ENCODE results near the gene BLID.

Gene BLID, protein sequence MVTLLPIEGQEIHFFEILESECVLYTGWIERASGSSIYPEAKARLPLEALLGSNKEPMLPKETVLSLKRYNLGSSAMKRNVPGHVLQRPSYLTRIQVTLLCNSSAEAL

GRCh38 chr11:122115524-122116379 is at the start of gene BLID:
BLID (minus strand) TSS chr11:122116215; CDS start chr11:122115922, 293 bp downstream.
- peak; percentile 81 for TF ChIP-seq CTCF (conservative IDR thresholded peaks at IDR 0.05; ENCODE audit: low read depth, low read length)

GRCh38 chr11:122163053-122163819 is 47.2 kb upstream of the BLID start:
- DNase-seq (ENCODE audit: low read depth): peak; percentile 81
- no peak overlapping the region for H3K4me3 ChIP-seq (ENCODE audit: low read depth, low read length)
- TF ChIP-seq CTCF (conservative IDR thresholded peaks at IDR 0.05; ENCODE audit: low read depth, low read length): no peak

More at GRCh38 chr11:122115524-122116379, at the start of gene BLID:
- DNase-seq (ENCODE audit: low read depth): peak; percentile 77
- no peak within 1 kb of the TSS for H3K4me3 ChIP-seq (ENCODE audit: low read depth, low read length)

DNA sequence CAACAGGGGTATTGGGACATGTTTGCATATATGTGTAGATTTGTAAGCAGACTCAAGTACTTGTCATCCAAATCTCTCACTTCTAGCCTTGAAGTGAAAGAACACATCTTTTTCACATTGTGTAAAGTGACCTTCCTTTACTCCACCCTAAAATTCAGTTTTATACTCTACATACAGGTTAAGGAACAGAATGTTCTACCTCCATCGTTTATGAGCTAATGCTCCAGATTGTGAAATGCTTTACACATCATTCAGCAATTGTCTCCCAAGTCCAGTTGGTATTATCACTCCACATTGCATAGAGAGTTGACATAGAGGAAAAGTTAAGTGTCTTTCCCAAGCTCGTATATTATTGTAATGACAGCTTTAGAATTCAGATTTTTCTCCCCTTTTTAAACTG is 46.1 kb upstream of the BLID start:
- TF ChIP-seq CTCF (conservative IDR thresholded peaks at IDR 0.05; ENCODE audit: low read depth, low read length): no peak
- no peak overlapping the region for H3K4me3 ChIP-seq (ENCODE audit: low read depth, low read length)
- DNase-seq (ENCODE audit: low read depth): peak; percentile 93

DNA sequence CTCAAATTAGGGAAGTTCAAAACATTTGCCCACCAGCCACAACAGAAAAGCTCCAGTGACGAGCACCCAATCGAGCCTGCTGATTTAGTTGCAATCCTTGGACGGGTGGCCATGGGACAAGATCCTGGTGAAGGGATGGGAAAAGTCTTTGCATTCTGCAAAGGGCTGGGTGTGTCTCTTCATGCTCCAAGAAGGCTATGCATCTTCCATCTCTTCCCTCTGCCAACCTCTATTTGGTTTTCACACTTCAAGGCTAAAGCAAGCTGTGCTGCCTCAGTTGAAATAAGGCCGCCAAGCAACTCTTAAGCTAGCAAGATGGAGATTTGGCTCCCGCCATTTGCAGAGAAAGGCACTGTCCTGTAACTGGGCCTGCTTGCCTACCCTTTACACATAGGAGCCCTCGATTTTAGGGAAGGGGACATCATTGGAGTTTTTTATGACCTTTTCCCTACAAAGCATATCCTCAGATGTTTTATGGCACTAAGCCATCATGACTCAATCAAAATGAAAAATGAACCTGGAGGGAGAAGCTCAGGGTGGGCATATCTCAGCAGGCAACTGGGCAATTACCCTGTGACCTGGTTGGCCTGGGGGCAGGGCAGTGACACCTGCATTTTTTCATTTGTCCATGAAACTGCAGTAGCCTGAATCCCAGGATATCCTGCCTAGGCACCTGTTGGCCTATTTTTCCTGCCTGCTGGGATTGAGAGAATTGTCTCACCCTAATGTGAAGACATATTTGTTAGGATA is 45.0 kb upstream of the BLID start:
- no peak overlapping the region for H3K4me3 ChIP-seq (ENCODE audit: low read depth, low read length)
- no peak for TF ChIP-seq CTCF (conservative IDR thresholded peaks at IDR 0.05; ENCODE audit: low read depth, low read length)
- no peak for DNase-seq (ENCODE audit: low read depth)

DNA sequence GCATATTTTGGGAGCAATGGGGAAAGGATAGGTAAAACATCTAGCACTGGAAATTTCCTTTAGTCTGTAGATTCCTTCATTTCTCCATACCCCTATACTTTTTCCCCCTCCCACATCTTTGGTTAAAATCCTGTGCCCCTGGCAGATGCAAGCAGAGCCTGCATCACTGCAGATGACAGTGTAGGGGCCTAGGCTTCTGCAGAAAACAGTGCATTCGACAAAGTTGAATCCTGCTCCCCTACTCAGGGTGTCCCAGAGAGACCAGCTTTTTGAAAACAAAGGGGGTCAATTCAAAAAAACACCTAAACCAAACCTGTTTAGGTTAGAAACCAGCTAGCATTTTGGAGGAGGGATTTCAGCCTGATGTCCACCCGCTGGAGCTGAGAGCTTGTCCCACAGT is 43.8 kb upstream of the BLID start:
- DNase-seq (ENCODE audit: low read depth): no peak
- no peak overlapping the region for H3K4me3 ChIP-seq (ENCODE audit: low read depth, low read length)
- TF ChIP-seq CTCF (conservative IDR thresholded peaks at IDR 0.05; ENCODE audit: low read depth, low read length): no peak

- TF ChIP-seq CTCF (conservative IDR thresholded peaks at IDR 0.05; ENCODE audit: low read depth, low read length): no peak
- no peak overlapping the region for H3K4me3 ChIP-seq (ENCODE audit: low read depth, low read length)
- peak; percentile 79 for DNase-seq (ENCODE audit: low read depth)
Observed at GRCh38 chr11:122159173-122159721, 43.2 kb upstream of the BLID start.

Data from choroid plexus epithelial cell (primary cell).